Testis (tissue), 3 donors: Measurements from ENCODE around the gene LAMA5. TPM values are rescaled to one million over a fixed set of nuclear protein-coding genes. Genes with fewer than 3 reads are reported as not detected.
A peak's percentile ranks its signal among the peaks of the same experiment; 100 is the strongest.

ENCODE experiments used
- DNase-seq: peaks from one replicate; pipeline ENCODE4 v3.0.0-alpha.2; 2019
- H3K27ac ChIP-seq, 2 donors: fragments of 200-600 bp; sonication (generic); one replicate each; pipeline ENCODE4 v1.5.1; 2019
- H3K27me3 ChIP-seq: fragments of 200-600 bp; sonication (generic); one replicate; pipeline ENCODE4 v1.5.1; 2019
- H3K36me3 ChIP-seq: fragments of 200-600 bp; sonication (generic); one replicate; pipeline ENCODE4 v1.5.1; 2017; ENCODE audit warnings: low read depth; ENCODE audit errors: missing control alignments
- H3K4me1 ChIP-seq: fragments of 200-600 bp; sonication (generic); one replicate; pipeline ENCODE4 v1.5.1; 2019
- H3K4me3 ChIP-seq, 2 donors: fragments of 200-600 bp; sonication (generic); one replicate each; pipeline ENCODE4 v1.5.1; 2017 to 2019
- H3K9me3 ChIP-seq: fragments of 200-600 bp; sonication (generic); one replicate; pipeline ENCODE4 v1.5.1; 2017
- POLR2A ChIP-seq: fragments of 450-650 bp; IDR thresholded peaks from one replicate; pipeline ENCODE4 v1.6.1; 2017; ENCODE audit warnings: antibody characterized with exemption, mild to moderate bottlenecking, moderate library complexity
- WGBS, 2 donors: methylation state at CpG; one replicate each; pipeline ENCODE4 v1.1.5; 2018; 5-methylcytosine and 5-hydroxymethylcytosine counted together
- intact Hi-C: fragments of 100-400 bp; cut with DNase I; formaldehyde crosslinking; loops from one replicate; pipeline ENCODE4 v1.15.1; 2023; ENCODE audit warnings: low total_unique reads
- polyA plus RNA-seq: library from polyadenylated mRNA; stranded (reverse); fragments of 350-450 nt; fragmentation: Illumina TruSeq; extraction: RNeasy Lipid Tissue Mini Kit (QIAGEN cat#74804); gene quantifications from one replicate; pipeline ENCODE4 v1.2.3, GENCODE V29; 2014; ENCODE audit warnings: low read depth, low replicate concordance; ENCODE audit not compliant: insufficient read depth
- total RNA-seq, 2 donors: library from RNA; depleted of rRNA; stranded (reverse); fragments of >200 nt; gene quantifications; one replicate each; pipeline ENCODE4 v1.2.3, GENCODE V29; 2016
- TF ChIP-seq, protein P1 (sequence below), 3 experiments: fragments of 450-650 bp in 2 of 3; fragments of 200-600 bp in 1 of 3; sonication (generic) in 1 of 3; IDR thresholded peaks; one replicate each; pipeline ENCODE4 v1.5.1; 2016 to 2019; ENCODE audit warnings: antibody characterized with exemption in 3 of 3, mild to moderate bottlenecking in 2 of 3, moderate library complexity in 1 of 3

Gene LAMA5
- total and polyA plus RNA-seq, 3 donors from 2014 or later: 33.2 to 144 (median 121) TPM

DNA sequence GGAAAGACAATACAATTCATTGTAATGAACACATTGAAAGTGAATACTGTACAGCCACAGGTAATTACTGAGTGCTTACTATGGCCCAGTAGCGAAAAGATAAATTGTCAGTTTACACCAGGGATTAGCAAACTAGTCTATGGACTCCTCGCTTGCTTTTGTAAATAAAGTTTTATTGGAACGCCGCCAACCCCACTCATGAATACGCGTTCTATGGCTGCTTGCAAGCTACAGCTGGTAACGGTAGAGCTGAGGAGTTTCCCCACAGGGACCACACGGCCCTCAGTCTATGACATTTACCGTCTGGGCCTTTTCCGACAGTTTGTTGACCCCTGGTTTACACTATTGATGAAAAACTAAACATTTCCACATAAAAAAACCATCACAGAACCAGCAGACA lies 24.2 kb downstream of the LAMA5 start:
- 89 to 96% methylated on average over 10 of the region's 10 CpGs for WGBS, 2 donors
- Histone ChIP-seq H3K27me3 (no peaks in the 10 kb centered on the region), H3K4me3 (no peak overlapping the region), H3K9me3 (no peaks in the 10 kb centered on the region), H3K4me1 (peaks cover 6% of the 10 kb centered on the region), H3K36me3 (no peaks in the 10 kb centered on the region), H3K27ac (no peak overlapping the region)
- intact Hi-C loops: no loop called here
- TF ChIP-seq POLR2A: no peak
- TF ChIP-seq, protein P1, sequence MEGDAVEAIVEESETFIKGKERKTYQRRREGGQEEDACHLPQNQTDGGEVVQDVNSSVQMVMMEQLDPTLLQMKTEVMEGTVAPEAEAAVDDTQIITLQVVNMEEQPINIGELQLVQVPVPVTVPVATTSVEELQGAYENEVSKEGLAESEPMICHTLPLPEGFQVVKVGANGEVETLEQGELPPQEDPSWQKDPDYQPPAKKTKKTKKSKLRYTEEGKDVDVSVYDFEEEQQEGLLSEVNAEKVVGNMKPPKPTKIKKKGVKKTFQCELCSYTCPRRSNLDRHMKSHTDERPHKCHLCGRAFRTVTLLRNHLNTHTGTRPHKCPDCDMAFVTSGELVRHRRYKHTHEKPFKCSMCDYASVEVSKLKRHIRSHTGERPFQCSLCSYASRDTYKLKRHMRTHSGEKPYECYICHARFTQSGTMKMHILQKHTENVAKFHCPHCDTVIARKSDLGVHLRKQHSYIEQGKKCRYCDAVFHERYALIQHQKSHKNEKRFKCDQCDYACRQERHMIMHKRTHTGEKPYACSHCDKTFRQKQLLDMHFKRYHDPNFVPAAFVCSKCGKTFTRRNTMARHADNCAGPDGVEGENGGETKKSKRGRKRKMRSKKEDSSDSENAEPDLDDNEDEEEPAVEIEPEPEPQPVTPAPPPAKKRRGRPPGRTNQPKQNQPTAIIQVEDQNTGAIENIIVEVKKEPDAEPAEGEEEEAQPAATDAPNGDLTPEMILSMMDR (IDR thresholded peaks at IDR 0.05): no peak
- DNase-seq: no peak

DNA sequence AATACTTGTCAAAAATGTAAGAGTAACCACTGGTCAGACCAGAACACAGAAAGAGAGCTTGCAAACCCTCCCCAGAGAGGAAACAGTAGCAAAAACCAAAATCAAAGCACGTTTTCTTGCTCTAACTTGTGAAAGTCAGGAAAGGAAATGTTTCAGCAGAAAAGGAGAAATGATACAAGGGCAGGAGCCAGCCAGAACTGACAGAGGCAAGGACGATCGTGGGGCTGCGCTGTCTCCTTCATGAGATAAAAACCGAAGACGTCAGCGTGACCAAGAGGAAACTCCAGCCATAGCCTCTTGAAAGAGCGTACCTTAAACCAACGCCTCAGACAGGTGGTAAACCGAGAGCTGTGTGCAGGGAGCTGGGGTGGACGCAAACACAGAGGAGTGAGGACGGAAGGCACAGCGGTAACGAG lies 27.5 kb downstream of the LAMA5 start:
- no peak overlapping the region for H3K4me3 ChIP-seq
- intact Hi-C loops: no loop called here
- H3K27me3 ChIP-seq: no peaks in the 10 kb centered on the region
- peak; percentile 57 for DNase-seq
- no peaks in the 10 kb centered on the region for H3K36me3 ChIP-seq
- H3K9me3 ChIP-seq: no peaks in the 10 kb centered on the region
- peaks cover 3% of the 10 kb centered on the region for H3K4me1 ChIP-seq
- TF ChIP-seq POLR2A: no peak
- TF ChIP-seq, protein P1 (IDR thresholded peaks at IDR 0.05): no peak
- WGBS, 2 donors: 62 to 75% methylated on average over 13 of the region's 14 CpGs
- H3K27ac ChIP-seq: no peak overlapping the region

DNA sequence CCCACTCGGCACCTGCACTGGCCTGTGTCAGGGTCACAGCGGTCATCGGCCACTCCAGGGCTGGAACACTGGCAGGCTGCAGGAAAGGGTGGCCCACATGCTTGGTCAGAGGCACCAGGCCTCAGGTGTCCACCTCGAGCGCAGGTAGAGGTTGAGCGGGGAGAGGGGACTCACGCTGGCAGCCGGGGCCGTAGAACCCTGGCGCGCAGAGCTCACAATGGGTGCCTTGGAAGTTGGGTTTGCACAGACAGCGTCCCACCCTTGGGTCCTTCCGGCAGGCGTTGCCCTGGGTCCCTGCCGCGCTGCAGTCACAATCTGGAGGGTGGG lies 28.9 kb downstream of the LAMA5 start:
- no peak for TF ChIP-seq POLR2A
- TF ChIP-seq, protein P1 (IDR thresholded peaks at IDR 0.05): no peak
- Histone ChIP-seq H3K4me1 (peaks cover 3% of the 10 kb centered on the region), H3K27ac (no peak overlapping the region), H3K27me3 (no peaks in the 10 kb centered on the region), H3K36me3 (no peaks in the 10 kb centered on the region), H3K9me3 (no peaks in the 10 kb centered on the region), H3K4me3 (no peak overlapping the region)
- intact Hi-C loops: no loop called here
- WGBS, 2 donors: 95 to 96% methylated on average over 16 of the region's 16 CpGs
- no peak for DNase-seq

DNA sequence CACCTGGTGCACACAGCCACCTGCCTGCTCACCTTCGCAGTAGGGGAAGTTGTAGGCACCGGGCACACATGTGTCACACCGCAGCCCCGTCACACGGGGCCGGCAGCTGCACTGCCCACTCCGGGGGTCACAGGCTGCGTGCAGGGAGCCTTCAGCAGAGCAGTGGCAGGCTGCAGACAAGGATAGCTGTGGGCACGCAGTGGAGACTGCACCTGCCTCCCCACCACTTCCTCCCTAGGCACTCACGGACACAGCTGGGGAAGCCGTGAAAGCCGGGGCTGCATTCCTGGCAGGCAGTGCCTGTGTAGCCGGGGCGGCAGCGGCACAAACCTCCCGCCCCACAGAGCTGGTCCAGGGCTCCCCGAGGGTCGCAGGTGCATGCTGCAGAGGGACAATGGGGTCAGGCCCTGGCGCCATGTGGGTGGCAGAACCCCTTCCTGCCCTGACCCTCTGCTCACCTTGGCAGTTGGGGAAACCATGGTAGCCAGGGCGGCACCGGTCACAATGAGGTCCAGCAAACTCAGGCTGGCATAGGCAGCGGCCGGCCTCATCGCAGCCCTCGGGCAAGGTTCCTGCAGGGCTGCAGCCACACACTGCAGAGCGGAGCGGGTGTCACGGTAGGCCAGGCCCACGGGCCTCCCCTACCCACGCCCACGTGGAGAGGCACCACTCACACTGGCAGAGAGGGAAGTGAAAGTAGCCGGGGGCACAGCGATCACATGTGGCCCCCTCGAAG lies 29.4 kb downstream of the LAMA5 start:
- intact Hi-C loops: no loop called here
- peaks cover 3% of the 10 kb centered on the region for H3K4me1 ChIP-seq
- no peaks in the 10 kb centered on the region for H3K36me3 ChIP-seq
- no peaks in the 10 kb centered on the region for H3K27me3 ChIP-seq
- no peak overlapping the region for H3K27ac ChIP-seq
- H3K4me3 ChIP-seq: no peak overlapping the region
- 94 to 95% methylated on average over 11 to 30 of the region's 34 CpGs for WGBS, 2 donors
- DNase-seq: no peak
- no peaks in the 10 kb centered on the region for H3K9me3 ChIP-seq
- TF ChIP-seq, protein P1 (IDR thresholded peaks at IDR 0.05): no peak
- no peak for TF ChIP-seq POLR2A
